HG03159 (cell line): ENCODE results near the gene MRPS24.
"Not testable (repeated sequence)": the region's sequence is repeated elsewhere in the genome, so short reads cannot be mapped to it uniquely, and the experiment has no call there.

ENCODE experiments used
- ATAC-seq: cut with Tn5 transposase; IDR thresholded peaks from one replicate; pipeline ENCODE4 v1.9.1; 2021; ENCODE audit warnings: mild to moderate bottlenecking, moderate library complexity; ENCODE audit not compliant: unreplicated experiment

MRPS24 gene

DNA sequence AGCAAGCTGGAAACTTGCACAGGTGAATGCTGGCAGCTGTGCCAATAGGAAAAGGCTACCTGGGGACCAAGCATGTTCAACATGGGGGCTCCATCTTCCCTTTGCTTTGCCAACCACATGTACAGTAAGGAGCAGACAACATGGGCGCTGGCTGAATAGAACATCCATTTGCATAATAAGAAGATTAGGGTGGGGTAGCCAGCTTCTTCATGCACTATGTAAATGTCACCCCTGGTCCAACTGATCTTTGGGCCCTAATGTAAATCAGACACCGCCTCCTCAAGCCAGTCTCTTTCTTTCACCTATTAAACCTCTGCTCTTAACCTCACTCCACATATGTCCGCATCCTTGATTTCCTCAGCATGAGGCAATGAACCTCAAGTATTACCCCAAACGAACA is 26.0 kb downstream of the MRPS24 start:
- no peak for ATAC-seq

DNA sequence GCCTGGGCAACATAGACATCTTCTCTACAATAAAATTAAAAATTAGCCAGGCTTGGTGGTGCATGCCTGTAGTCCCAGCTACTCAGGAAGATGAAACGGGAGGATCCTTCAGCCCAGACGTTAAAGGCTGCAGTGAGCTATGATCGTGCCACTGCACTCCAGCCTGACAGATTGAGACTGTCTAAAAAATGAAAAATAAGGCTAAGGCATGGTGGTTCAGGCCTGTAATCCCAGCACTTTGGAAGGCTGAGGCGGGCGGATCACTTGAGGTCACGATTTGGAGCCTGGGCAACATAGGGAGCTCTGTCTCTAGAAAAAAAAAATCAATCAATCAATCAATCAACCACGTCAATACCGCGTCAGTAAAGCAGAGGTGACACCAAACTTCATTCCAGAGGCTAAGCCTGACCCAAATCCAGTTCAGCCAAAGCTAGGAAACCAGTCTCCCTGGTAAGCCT is 31.1 kb downstream of the MRPS24 start:
- no peak for ATAC-seq

DNA sequence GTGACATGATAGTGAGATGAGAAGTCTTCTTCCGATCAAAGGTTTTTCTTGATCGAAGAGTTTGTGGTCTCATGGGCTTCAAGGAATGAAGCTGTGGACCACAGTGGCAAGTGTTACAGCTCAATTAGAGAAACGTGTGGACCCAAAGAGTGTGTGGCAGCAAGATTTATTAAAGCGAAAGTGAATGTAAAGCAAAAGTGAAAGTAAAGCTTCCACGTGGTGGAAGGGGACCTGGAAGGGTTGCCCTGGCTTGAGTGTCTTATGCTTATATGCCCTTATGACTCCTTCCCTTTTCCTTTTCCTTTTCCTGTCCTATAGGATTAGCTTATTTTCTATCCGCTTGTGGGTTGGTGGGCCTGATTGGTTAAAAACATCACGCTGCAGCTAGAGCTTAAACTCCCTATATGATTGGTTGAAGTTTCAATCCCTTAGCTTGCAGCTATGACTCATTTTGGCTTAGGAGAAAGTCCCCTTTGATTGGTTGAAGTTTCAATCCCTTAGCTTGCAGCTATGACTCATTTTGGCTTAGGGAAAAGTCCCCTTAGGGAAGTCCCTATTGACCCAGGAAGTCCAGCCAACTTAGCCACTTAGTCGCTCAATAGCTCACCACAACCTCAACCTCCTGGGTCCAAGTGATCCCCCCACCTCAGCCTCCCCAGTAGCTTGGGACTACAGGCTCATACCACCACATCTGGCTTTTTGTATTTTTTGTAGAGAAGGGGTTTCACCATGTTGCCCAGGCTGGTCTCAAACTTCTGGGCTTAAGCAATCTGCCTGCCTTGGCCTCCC is 34.7 kb downstream of the MRPS24 start:
- peak; percentile 62 for ATAC-seq

DNA sequence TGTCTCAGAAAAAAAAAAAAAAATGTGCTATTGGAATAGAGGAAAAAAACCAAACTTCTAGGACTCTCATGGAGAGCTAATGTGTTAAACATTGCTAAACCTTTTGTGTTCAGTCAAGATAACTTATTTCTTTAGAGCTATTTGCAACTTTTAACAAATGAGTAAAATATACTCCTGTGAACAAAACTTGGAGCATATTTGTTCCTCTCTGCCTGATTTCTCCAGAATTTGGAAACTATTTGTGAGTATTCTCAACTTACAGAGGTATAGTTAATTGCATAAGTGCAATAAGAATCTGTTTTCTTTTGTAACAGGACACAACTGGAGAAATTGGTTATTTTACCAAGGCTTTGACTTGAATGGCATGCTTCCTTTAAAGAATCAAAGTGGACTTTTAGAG is 38.4 kb downstream of the MRPS24 start:
- ATAC-seq = not testable (repeated sequence)

DNA sequence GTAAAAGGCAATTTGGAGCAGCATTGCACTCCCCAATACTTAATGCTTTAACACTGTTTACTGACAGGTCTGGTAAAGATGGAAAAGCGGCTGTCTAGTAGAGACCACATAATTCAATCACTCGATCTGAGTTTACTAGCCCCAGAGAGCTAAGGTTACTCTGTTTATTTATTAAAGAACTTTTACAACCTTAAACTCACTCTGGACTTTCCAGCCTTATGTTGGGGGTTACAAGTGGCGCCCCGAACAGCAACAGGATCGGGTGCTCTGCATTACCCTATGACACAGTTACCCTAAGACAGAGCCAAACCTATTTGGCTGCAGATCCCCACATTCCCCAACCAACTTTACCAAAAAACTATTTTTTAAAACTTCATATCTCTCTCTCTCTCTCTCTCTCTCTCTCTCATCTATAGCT is 43.9 kb downstream of the MRPS24 start:
- no peak for ATAC-seq

DNA sequence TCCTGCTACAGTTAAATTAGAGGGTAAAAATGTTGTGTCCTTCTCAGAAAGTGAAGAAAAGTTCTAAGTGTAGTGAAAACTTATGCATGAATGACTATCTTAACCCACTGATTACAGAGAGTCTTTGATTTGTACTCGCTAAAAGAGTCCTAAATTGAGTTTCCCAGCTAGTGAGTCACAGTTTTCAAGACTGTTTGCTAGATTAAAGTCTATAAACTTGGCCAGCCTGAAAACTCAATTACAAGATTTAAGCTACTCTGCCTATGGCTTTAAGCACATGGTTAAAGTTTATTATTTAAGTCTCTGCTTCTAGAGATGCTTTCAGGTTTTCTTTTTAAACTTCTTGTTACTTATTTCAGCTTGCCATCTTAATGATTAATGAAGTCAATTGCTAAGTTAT is 44.4 kb downstream of the MRPS24 start:
- ATAC-seq = no peak

DNA sequence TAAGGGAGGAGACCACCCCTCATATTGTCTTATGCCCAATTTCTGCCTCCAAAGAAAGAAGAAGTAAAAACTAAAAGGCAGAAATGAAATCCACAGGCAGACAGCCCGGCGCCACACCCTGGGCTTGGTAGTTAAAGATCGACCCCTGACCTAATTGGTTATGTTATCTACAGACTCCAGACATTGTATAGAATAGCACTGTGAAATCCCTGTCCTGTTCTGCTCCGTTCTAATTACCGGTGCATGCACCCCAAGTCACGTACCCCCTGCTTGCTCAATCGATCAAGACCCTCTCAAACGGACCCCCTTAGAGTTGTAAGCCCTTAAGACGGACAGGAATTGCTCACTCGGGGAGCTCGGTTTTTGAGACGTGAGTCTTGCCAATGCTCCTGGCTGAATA is 44.8 kb downstream of the MRPS24 start:
- not testable (repeated sequence) for ATAC-seq

DNA sequence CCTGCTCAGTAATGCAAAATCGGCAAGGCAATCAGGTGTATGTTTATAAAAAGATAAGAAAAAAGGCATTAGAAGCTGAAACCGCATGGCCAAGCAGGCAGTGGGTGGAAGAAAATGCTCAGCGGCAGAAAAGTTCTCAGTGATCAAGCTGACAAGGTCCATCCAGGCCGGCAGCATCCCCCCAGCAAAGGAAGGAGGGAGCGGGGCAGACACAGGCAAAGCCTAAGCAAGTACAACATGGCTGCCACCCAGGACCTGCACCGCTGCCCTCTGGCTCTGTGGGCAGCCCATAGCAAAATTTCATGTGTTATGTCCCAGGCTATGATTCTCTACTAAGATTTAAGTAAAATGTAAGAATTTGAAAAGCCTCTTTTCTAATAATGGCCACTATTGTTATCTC is 45.4 kb downstream of the MRPS24 start:
- ATAC-seq = no peak

DNA sequence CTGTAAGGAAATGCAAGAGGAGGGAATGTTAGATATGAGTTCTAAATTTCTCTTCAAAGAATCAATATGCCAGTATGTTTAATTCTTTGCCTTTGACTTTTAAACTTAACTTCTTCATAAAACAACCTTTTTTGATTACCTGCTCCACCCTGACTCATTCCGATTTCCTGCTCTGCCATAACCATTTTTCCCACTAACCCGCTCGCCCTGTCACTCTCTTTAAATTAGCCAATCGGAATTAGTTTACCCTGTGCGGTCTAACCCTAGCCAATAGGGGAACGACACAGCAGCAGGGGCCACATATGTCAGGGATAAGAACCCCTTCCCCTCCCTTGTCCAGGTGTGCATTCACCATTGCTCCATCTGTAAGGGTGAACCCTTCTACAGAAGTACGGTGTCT is 45.9 kb downstream of the MRPS24 start:
- ATAC-seq = not testable (repeated sequence)
